GM23338 (cell line): Measurements from ENCODE around the gene C1R. TPM values are rescaled to one million over a fixed set of nuclear protein-coding genes. Genes with fewer than 3 reads are reported as not detected.

ENCODE experiments used
- ATAC-seq: fragments of 200-7000 bp; cut with Tn5 transposase; 3 replicates; pipeline ENCODE4 v1.9.1; 2020
- DNase-seq: peaks from one replicate; pipeline ENCODE4 v3.0.0-alpha.2; 2015; ENCODE audit warnings: low spot score
- H2AFZ ChIP-seq: fragments of 200-600 bp; sonication (generic); 2 replicates; pipeline ENCODE4 v1.8.0; 2016; ENCODE audit warnings: antibody characterized with exemption, mild to moderate bottlenecking, moderate library complexity
- H3F3A ChIP-seq: fragments of 200-600 bp; sonication (generic); replicated peaks from 2 replicates; pipeline ENCODE4 v1.8.0; 2017; ENCODE audit warnings: antibody characterized with exemption, mixed run types, low read depth
- H3K27ac ChIP-seq: fragments of 200-600 bp; sonication (generic); 2 replicates; pipeline ENCODE4 v1.6.1; 2016; ENCODE audit warnings: low read depth
- H3K27me3 ChIP-seq: fragments of 200-600 bp; sonication (generic); 2 replicates; pipeline ENCODE4 v1.8.0; 2016; ENCODE audit warnings: mild to moderate bottlenecking, mixed run types, moderate library complexity; ENCODE audit not compliant: insufficient read depth
- H3K36me3 ChIP-seq: fragments of 200-600 bp; sonication (generic); 2 replicates; pipeline ENCODE4 v1.8.0; 2016; ENCODE audit warnings: mild to moderate bottlenecking; ENCODE audit not compliant: insufficient read depth
- H3K4me1 ChIP-seq: fragments of 200-600 bp; sonication (generic); 2 replicates; pipeline ENCODE4 v1.8.0; 2016; ENCODE audit warnings: mild to moderate bottlenecking, moderate library complexity; ENCODE audit not compliant: insufficient read depth
- H3K4me2 ChIP-seq: fragments of 200-600 bp; sonication (generic); 2 replicates; pipeline ENCODE4 v1.7.1; 2017; ENCODE audit warnings: mixed run types
- H3K4me3 ChIP-seq: fragments of 200-600 bp; sonication (generic); 2 replicates; pipeline ENCODE4 v1.6.1; 2016; ENCODE audit warnings: mixed run types
- H3K79me2 ChIP-seq: fragments of 200-600 bp; sonication (generic); replicated peaks from 2 replicates; pipeline ENCODE4 v1.8.0; 2017; ENCODE audit warnings: mild to moderate bottlenecking; ENCODE audit not compliant: insufficient read depth
- H3K9me2 ChIP-seq: fragments of 200-600 bp; sonication (generic); 2 replicates; pipeline ENCODE4 v1.8.0; 2017; ENCODE audit not compliant: insufficient read depth
- H4K20me1 ChIP-seq: fragments of 200-600 bp; sonication (generic); replicated peaks from 2 replicates; pipeline ENCODE4 v1.8.0; 2017; ENCODE audit warnings: mild to moderate bottlenecking; ENCODE audit not compliant: insufficient read depth
- H3K27ac Mint-ChIP-seq: 2 replicates; pipeline ENCODE4 v1.8.0; 2020; ENCODE audit warnings: inconsistent platforms, mild to moderate bottlenecking, moderate library complexity, mixed read lengths
- H3K27me3 Mint-ChIP-seq: 3 replicates; pipeline ENCODE4 v1.8.0; 2022; ENCODE audit warnings: low read depth, mild to moderate bottlenecking, moderate library complexity, mixed read lengths, inconsistent platforms; ENCODE audit not compliant: insufficient read depth, poor library complexity
- H3K36me3 Mint-ChIP-seq: 3 replicates; pipeline ENCODE4 v1.8.0; 2021; ENCODE audit warnings: low read depth, mild to moderate bottlenecking, inconsistent platforms, moderate library complexity, mixed read lengths
- H3K4me1 Mint-ChIP-seq: 3 replicates; pipeline ENCODE4 v1.8.0; 2020; ENCODE audit warnings: mild to moderate bottlenecking, inconsistent platforms, mixed read lengths
- H3K4me3 Mint-ChIP-seq: 3 replicates; pipeline ENCODE4 v1.8.0; 2021; ENCODE audit warnings: moderate library complexity, mild to moderate bottlenecking, inconsistent platforms, mixed read lengths
- H3K9me3 Mint-ChIP-seq: 3 replicates; pipeline ENCODE4 v1.8.0; 2020; ENCODE audit warnings: moderate library complexity, mild to moderate bottlenecking, inconsistent platforms, mixed read lengths
- CREB1 ChIP-seq: fragments of 250-450 bp; sonication (Bioruptor Pico); IDR thresholded peaks from 2 replicates; pipeline ENCODE4 v1.5.0; 2020; ENCODE audit warnings: low read depth, mild to moderate bottlenecking, moderate library complexity
- ETS1 ChIP-seq: IDR thresholded peaks from 2 replicates; pipeline ENCODE4 v1.6.1; 2016; ENCODE audit warnings: antibody characterized with exemption
- EZH2 ChIP-seq: fragments of 200-600 bp; sonication (generic); IDR thresholded peaks from one replicate; pipeline ENCODE4 v1.8.0; 2017; ENCODE audit warnings: antibody characterized with exemption, mild to moderate bottlenecking, low read depth; ENCODE audit not compliant: unreplicated experiment
- EZH2phosphoT487 ChIP-seq: fragments of 200-600 bp; sonication (generic); IDR thresholded peaks from one replicate; pipeline ENCODE4 v1.8.1; 2018; ENCODE audit warnings: antibody characterized with exemption; ENCODE audit not compliant: unreplicated experiment
- JUNB ChIP-seq: IDR thresholded peaks from one replicate; pipeline ENCODE4 v1.6.1; 2016; ENCODE audit warnings: antibody characterized with exemption; ENCODE audit not compliant: unreplicated experiment
- POLR2AphosphoS5 ChIP-seq: IDR thresholded peaks from 2 replicates; pipeline ENCODE4 v1.6.1; 2016; ENCODE audit warnings: antibody characterized with exemption, low read depth
- REST ChIP-seq: IDR thresholded peaks from one replicate; pipeline ENCODE4 v1.6.1; 2018; ENCODE audit warnings: antibody characterized with exemption; ENCODE audit not compliant: unreplicated experiment
- STAT1 ChIP-seq: IDR thresholded peaks from one replicate; pipeline ENCODE4 v1.6.1; 2016; ENCODE audit warnings: antibody characterized with exemption; ENCODE audit not compliant: unreplicated experiment
- ZNF114 ChIP-seq: fragments of 250-450 bp; sonication (Bioruptor Pico); IDR thresholded peaks from 2 replicates; pipeline ENCODE4 v1.5.0; 2020; ENCODE audit warnings: mild to moderate bottlenecking, moderate library complexity
- ZNF331 ChIP-seq: fragments of 250-450 bp; sonication (Bioruptor Pico); IDR thresholded peaks from 2 replicates; pipeline ENCODE4 v1.5.0; 2020; ENCODE audit warnings: low read depth, mild to moderate bottlenecking, moderate library complexity
- polyA plus RNA-seq: library from polyadenylated mRNA; unstranded; fragments of >200 nt; fragmentation: Nextera tagmentation; extraction: Ambion mirVana; gene quantifications from 2 replicates; pipeline ENCODE4 v1.2.1, GENCODE V29; 2016
- total RNA-seq: library from RNA; depleted of rRNA; stranded (reverse); fragments of >200 nt; shearing (Covaris generic); gene quantifications from 2 replicates; pipeline ENCODE4 v1.2.3, GENCODE V29; 2014

C1R gene
- total and polyA plus RNA-seq, 2 experiments from 2014 or later: 6.4 to 8.8 TPM

GRCh38 chr12:7129872-7130691, 37.8 kb upstream of the C1R start, which contains the start of gene CLSTN3:
CLSTN3 (plus strand) TSS chr12:7130371; CDS start chr12:7130649, 278 bp downstream.
- Histone ChIP-seq H3F3A (0 out of 2 replicates have a peak, but pooled peaks cover 4% of the 10 kb centered on the region), H3K36me3 (no peaks in the 10 kb centered on the region), H3K9me2 (0 out of 2 replicates have a peak, but pooled peaks cover 5% of the 10 kb centered on the region), H3K4me2 (peak within 1 kb of the TSS; percentile 100), H3K79me2 (no peaks in the 10 kb centered on the region), H3K27me3 (no peaks in the 10 kb centered on the region), H3K4me1 (peaks cover 16% of the 10 kb centered on the region), H3K27ac (peak within 1 kb of the TSS; percentile 55; the same call in 1 of the 2 replicates), H3K4me3 (peak within 1 kb of the TSS; percentile 97), H4K20me1 (no peaks in the 10 kb centered on the region; the same call in 1 of the 2 replicates), H2AFZ (peak within 1 kb of the TSS; percentile 99)
- DNase-seq (peak; percentile 93), ATAC-seq (peak; percentile 76)
- H3K4me1 Mint-ChIP-seq: peaks cover 28% of the 10 kb centered on the region
- TF ChIP-seq ZNF114 (CRISPR knock-in tag): no peak
- TF ChIP-seq CREB1 (CRISPR knock-in tag): peak; percentile 95
- no peak for TF ChIP-seq JUNB
- no peak for TF ChIP-seq ETS1
- TF ChIP-seq ZNF331: no peak
- TF ChIP-seq EZH2: no peak
- peak; percentile 46; the same call in 1 of the 2 replicates for TF ChIP-seq POLR2AphosphoS5
- TF ChIP-seq REST: no peak
- H3K36me3 Mint-ChIP-seq: peaks cover 5% of the 10 kb centered on the region
- peak within 1 kb of the TSS; percentile 94 for H3K27ac Mint-ChIP-seq
- peak within 1 kb of the TSS; percentile 88 for H3K4me3 Mint-ChIP-seq
- H3K27me3 Mint-ChIP-seq: peaks cover 17% of the 10 kb centered on the region
- H3K9me3 Mint-ChIP-seq: no peaks in the 10 kb centered on the region; the same call in 2 of the 3 replicates

GRCh38 chr12:7129287-7129871, 37.1 kb upstream of the C1R start:
- Mint-ChIP-seq H3K4me3 (peak overlapping the region; percentile 88), H3K27ac (peak overlapping the region; percentile 94; the same call in 1 of the 2 replicates), H3K9me3 (no peaks in the 10 kb centered on the region; the same call in 2 of the 3 replicates), H3K27me3 (peaks cover 17% of the 10 kb centered on the region), H3K4me1 (peaks cover 31% of the 10 kb centered on the region), H3K36me3 (peaks cover 3% of the 10 kb centered on the region; the same call in 1 of the 3 replicates)
- peak overlapping the region; percentile 55; the same call in 1 of the 2 replicates for H3K27ac ChIP-seq
- no peaks in the 10 kb centered on the region for H3K79me2 ChIP-seq
- H4K20me1 ChIP-seq: no peaks in the 10 kb centered on the region; the same call in 1 of the 2 replicates
- peak overlapping the region; percentile 100 for H3K4me2 ChIP-seq
- 0 out of 2 replicates have a peak, but pooled peaks cover 5% of the 10 kb centered on the region for H3K9me2 ChIP-seq
- peak overlapping the region; percentile 97 for H3K4me3 ChIP-seq
- DNase-seq: no peak
- H3F3A ChIP-seq: 0 out of 2 replicates have a peak, but pooled peaks cover 4% of the 10 kb centered on the region
- peaks cover 16% of the 10 kb centered on the region for H3K4me1 ChIP-seq
- no peaks in the 10 kb centered on the region for H3K27me3 ChIP-seq
- H3K36me3 ChIP-seq: no peaks in the 10 kb centered on the region
- peak; percentile 29; the same call in 1 of the 3 replicates for ATAC-seq
- peak overlapping the region; percentile 99 for H2AFZ ChIP-seq
- TF ChIP-seq ZNF331: no peak
- TF ChIP-seq STAT1: no peak
- TF ChIP-seq POLR2AphosphoS5: no peak
- TF ChIP-seq EZH2phosphoT487: no peak
- TF ChIP-seq EZH2: no peak
- TF ChIP-seq CREB1 (CRISPR knock-in tag): no peak
